ENCODE measurements around the gene GDPD5. TPM values are rescaled to one million over a fixed set of nuclear protein-coding genes. Genes with fewer than 3 reads are reported as not detected.
"Not testable (repeated sequence)": the region's sequence is repeated elsewhere in the genome, so short reads cannot be mapped to it uniquely, and the experiment has no call there.

GDPD5 gene
- polyA plus RNA-seq, 1 experiment = 7.7 TPM

- ChIA-PET POLR2A (no interaction called here), CTCF (no interaction called here)
- Histone ChIP-seq H3K36me3 (ENCODE audit: control insufficient read depth, insufficient read depth, low read length) (peaks cover 6% of the 10 kb centered on the region), H3K4me3 (ENCODE audit: low read depth, low read length) (no peak overlapping the region), H3K27me3 (ENCODE audit: control insufficient read depth, insufficient read depth, low read length) (no peaks in the 10 kb centered on the region)
- TF ChIP-seq CTCF (IDR thresholded peaks at IDR 0.05; ENCODE audit: insufficient read depth, low read depth, low read length) = no peak
- no peak for DNase-seq (ENCODE audit: low read depth)
Observed at GRCh38 chr11:75421035-75421602, 104.6 kb downstream of the GDPD5 start.

DNA sequence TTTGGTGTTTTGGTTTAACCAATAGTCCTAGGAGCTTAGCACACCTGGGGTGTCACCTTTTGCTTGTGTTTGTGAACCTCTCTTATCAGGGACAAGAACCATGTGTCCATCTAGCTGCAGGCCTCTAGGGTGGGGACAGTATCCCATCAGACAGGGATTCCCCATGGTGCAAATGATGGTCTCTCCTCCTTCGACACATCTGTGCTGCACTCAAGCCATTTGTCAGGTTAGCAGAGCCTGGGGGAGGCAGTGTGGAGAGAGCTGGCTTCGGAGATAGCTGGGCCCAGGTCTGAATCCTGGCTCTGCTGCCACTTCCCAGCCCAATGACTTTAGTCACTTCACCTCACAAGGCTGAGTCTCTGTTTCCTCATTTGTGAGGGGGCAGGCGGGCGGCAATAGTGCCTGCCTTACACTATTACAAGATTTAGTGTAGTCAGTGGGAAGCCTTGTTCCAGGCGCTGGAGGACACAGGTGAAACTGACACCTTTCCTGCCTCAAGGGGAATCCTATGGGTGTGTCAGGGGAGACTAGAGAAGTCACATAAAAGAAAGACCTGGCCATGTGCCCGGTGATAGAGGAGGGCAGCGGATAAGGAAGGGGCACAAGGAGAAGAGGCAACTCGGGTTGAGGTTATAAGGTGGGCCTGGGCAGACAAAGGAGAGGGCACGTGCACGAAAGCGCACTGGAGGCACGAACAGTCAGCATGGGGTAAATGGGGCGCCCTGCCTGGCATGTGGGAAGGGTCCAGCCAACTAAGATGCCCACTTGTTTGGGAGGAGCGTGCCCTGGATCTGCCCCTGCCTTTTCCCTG, 105.3 kb downstream of the GDPD5 start:
- TF ChIP-seq CTCF (IDR thresholded peaks at IDR 0.05; ENCODE audit: insufficient read depth, low read depth, low read length) = no peak
- CTCF ChIA-PET = interaction anchor here (1.0 to 1.5 kb wide), 2 partner anchors 31 to 35 kb away, joined by 3 to 5 read pairs; no protein-coding TSS in a partner anchor
- Histone ChIP-seq H3K27me3 (ENCODE audit: control insufficient read depth, insufficient read depth, low read length) (no peaks in the 10 kb centered on the region), H3K36me3 (ENCODE audit: control insufficient read depth, insufficient read depth, low read length) (peaks cover 8% of the 10 kb centered on the region), H3K4me3 (ENCODE audit: low read depth, low read length) (no peak overlapping the region)
- POLR2A ChIA-PET = no interaction called here
- no peak for DNase-seq (ENCODE audit: low read depth)

- DNase-seq (ENCODE audit: low read depth) = no peak
- peaks cover 12% of the 10 kb centered on the region for H3K36me3 ChIP-seq (ENCODE audit: control insufficient read depth, insufficient read depth, low read length)
- no peak for TF ChIP-seq CTCF (IDR thresholded peaks at IDR 0.05; ENCODE audit: insufficient read depth, low read depth, low read length)
- ChIA-PET CTCF (interaction anchor here (1.0 kb wide), 1 partner anchor 9 kb away, joined by 4 read pairs; no protein-coding TSS in a partner anchor), POLR2A (no interaction called here)
- no peak overlapping the region for H3K4me3 ChIP-seq (ENCODE audit: low read depth, low read length)
- H3K27me3 ChIP-seq (ENCODE audit: control insufficient read depth, insufficient read depth, low read length) = no peaks in the 10 kb centered on the region
Observed at GRCh38 chr11:75413864-75414263, 111.9 kb downstream of the GDPD5 start.

- CTCF ChIA-PET = interaction anchor here (1.0 kb wide), 1 partner anchor 10 kb away, joined by 4 read pairs; no protein-coding TSS in a partner anchor
- POLR2A ChIA-PET = not testable (repeated sequence)
Observed at GRCh38 chr11:75413146-75413545, 112.6 kb downstream of the GDPD5 start.

GRCh38 chr11:75409971-75410370, 115.8 kb downstream of the GDPD5 start:
- CTCF ChIA-PET; H3K27me3 ChIP-seq (ENCODE audit: control insufficient read depth, insufficient read depth, low read length); DNase-seq (ENCODE audit: low read depth); POLR2A ChIA-PET; H3K4me3 ChIP-seq (ENCODE audit: low read depth, low read length): not testable (repeated sequence)
- H3K36me3 ChIP-seq (ENCODE audit: control insufficient read depth, insufficient read depth, low read length) = peaks cover 12% of the 10 kb centered on the region

More at GRCh38 chr11:75413146-75413545, 112.6 kb downstream of the GDPD5 start:
- not testable (repeated sequence) for H3K4me3 ChIP-seq (ENCODE audit: low read depth, low read length); H3K27me3 ChIP-seq (ENCODE audit: control insufficient read depth, insufficient read depth, low read length); DNase-seq (ENCODE audit: low read depth)
- H3K36me3 ChIP-seq (ENCODE audit: control insufficient read depth, insufficient read depth, low read length) = peaks cover 12% of the 10 kb centered on the region

- ChIA-PET CTCF (interaction anchor here (1.2 to 4.5 kb wide), 10 partner anchors 8 to 153 kb away, joined by 3 to 40 read pairs (median 10); partner anchors contain the start of genes KLHL35 and SERPINH1), POLR2A (no interaction called here)
- DNase-seq (ENCODE audit: low read depth) = no peak
- Histone ChIP-seq H3K27me3 (ENCODE audit: control insufficient read depth, insufficient read depth, low read length) (no peaks in the 10 kb centered on the region), H3K36me3 (ENCODE audit: control insufficient read depth, insufficient read depth, low read length) (peaks cover 17% of the 10 kb centered on the region), H3K4me3 (ENCODE audit: low read depth, low read length) (no peak overlapping the region)
- TF ChIP-seq CTCF (IDR thresholded peaks at IDR 0.05; ENCODE audit: insufficient read depth, low read depth, low read length) = no peak
Observed at GRCh38 chr11:75408957-75409219, 116.9 kb downstream of the GDPD5 start.

All from BJ (cell line).